Kidney (tissue), 14 donors: ENCODE measurements around the gene OR5C1. TPM values are rescaled to one million over a fixed set of nuclear protein-coding genes. Genes with fewer than 3 reads are reported as not detected.

Experiments used
- DNase-seq, 5 donors: peaks; one replicate each; pipeline ENCODE4 v3.0.0-alpha.2; 2013 to 2020
- FAIRE-seq: peaks from 2 replicates; lab custom pipeline; 2012; peaks lifted over from hg19 to GRCh38; lab: Jason Lieb, UNC
- H3K27ac ChIP-seq, 2 donors: one replicate each; pipeline ENCODE4 v1.7.0; 2013; ENCODE audit warnings: low read depth in 2 of 2, low read length in 2 of 2, inconsistent platforms in 1 of 2
- H3K27me3 ChIP-seq: one replicate; pipeline ENCODE4 v1.7.1; 2013; ENCODE audit warnings: low read length, inconsistent platforms; ENCODE audit not compliant: control insufficient read depth, insufficient read depth
- H3K36me3 ChIP-seq, 3 donors: one replicate each; pipeline versions ENCODE4 v1.7.0 to v1.7.1; 2013; ENCODE audit warnings: low read length in 3 of 3, control low read depth in 1 of 3, inconsistent platforms in 1 of 3; ENCODE audit not compliant: insufficient read depth in 3 of 3, control insufficient read depth in 2 of 3
- H3K4me1 ChIP-seq, 3 donors: one replicate each; pipeline versions ENCODE4 v1.7.0 to v1.7.1; 2013; ENCODE audit warnings: low read length in 3 of 3, inconsistent platforms in 1 of 3, low read depth in 1 of 3; ENCODE audit not compliant: control insufficient read depth in 2 of 3, insufficient read depth in 2 of 3
- H3K4me3 ChIP-seq, 3 donors: one replicate each; pipeline versions ENCODE4 v1.7.0 to v1.8.1; 2013; ENCODE audit warnings: low read length in 3 of 3, control low read depth in 1 of 3, inconsistent platforms in 1 of 3
- H3K9ac ChIP-seq, 3 donors: one replicate each; pipeline versions ENCODE4 v1.7.0 to v1.7.1; 2013; ENCODE audit warnings: low read length in 3 of 3, control low read depth in 1 of 3, inconsistent platforms in 1 of 3
- H3K9me3 ChIP-seq, 3 donors: one replicate each; pipeline versions ENCODE4 v1.7.0 to v1.7.1; 2013; ENCODE audit warnings: low read length in 3 of 3, control low read depth in 1 of 3, inconsistent platforms in 1 of 3; ENCODE audit not compliant: control insufficient read depth in 2 of 3, insufficient read depth in 1 of 3
- CTCF ChIP-seq: IDR thresholded peaks from 3 replicates; pipeline ENCODE4 v1.5.1; 2012; ENCODE audit warnings: mild to moderate bottlenecking, moderate library complexity, borderline replicate concordance; ENCODE audit not compliant: insufficient read depth; ENCODE audit errors: extremely low read depth
- intact Hi-C: fragments of 100-400 bp; cut with DNase I; formaldehyde crosslinking; loops from one replicate; pipeline ENCODE4 v1.11.1; 2022
- polyA plus RNA-seq: library from polyadenylated mRNA; stranded (reverse); fragments of 350-450 nt; fragmentation: Illumina TruSeq; extraction: RNeasy Lipid Tissue Mini Kit (QIAGEN cat#74804); gene quantifications from one replicate; pipeline ENCODE4 v1.2.3, GENCODE V29; 2014; ENCODE audit warnings: low read depth, low replicate concordance; ENCODE audit not compliant: insufficient read depth
- total RNA-seq: library from RNA; stranded (reverse); fragmentation: NEBNext Ultra II Directional; extraction: Animal tissue kit (Norgen Biotek cat#: 25700); gene quantifications from one replicate; pipeline ENCODE4 v1.2.1, GENCODE V29; 2021
- donor health status: control.
- donor health status: control.
- donor health status: control.
- donor health status: control.
- donor health status: control.
- donor health status: DM: yes; HTN: yes; CAD: no.
- donor health status: Normal renal cell carcinoma (clear cell type).

OR5C1 gene
- total and polyA plus RNA-seq, 2 donors from 2014 or later: not detected

DNA sequence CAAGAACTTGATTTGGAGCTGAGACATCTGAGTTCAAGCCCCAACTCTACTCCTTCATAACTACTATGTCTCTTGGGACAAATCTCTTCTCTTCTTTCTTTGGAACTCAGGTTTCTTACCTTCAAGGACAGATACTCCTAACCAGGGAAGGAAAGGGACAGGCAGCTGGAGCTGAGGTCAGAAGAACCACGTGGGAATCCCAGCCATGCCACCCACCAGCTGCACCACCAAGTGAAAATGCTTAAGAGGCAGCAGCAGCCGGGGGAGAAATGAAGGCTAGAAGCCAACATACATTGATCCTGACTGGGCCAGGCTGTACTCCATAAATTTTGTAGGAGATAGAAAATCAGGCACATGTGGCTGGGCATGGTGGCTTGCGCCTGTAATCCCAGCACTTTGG, 9.6 kb upstream of the OR5C1 start:
- no peak overlapping the region for H3K27ac ChIP-seq
- FAIRE-seq (no peak), DNase-seq (no peak)
- H3K9ac ChIP-seq: no peak overlapping the region
- no peaks in the 10 kb centered on the region for H3K36me3 ChIP-seq
- no peak for TF ChIP-seq CTCF
- no peaks in the 10 kb centered on the region for H3K9me3 ChIP-seq
- H3K4me1 ChIP-seq: no peaks in the 10 kb centered on the region
- intact Hi-C loops: no loop called here
- H3K27me3 ChIP-seq: no peaks in the 10 kb centered on the region
- H3K4me3 ChIP-seq: no peak overlapping the region

DNA sequence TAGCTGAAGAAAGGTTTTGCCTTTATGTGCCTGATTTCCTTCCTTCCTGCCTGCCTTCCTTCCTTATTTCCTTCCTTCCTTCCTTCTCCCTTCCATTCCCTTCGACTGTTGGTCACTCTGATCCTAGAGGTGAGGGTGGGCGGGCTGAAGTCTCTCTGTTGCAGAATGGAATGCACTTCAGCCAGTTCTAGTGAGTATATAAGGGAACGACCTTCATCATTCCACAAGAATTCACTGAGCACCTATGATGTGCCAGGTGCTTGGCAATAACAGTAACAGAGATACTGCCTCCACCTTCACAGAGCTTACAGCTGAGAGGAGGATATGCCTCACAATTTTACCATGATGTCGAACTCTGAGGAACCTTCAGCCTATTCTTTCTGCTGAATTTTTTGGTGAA, 8.7 kb upstream of the OR5C1 start:
- Histone ChIP-seq H3K9me3 (no peaks in the 10 kb centered on the region), H3K9ac (no peak overlapping the region), H3K27me3 (no peaks in the 10 kb centered on the region), H3K36me3 (no peaks in the 10 kb centered on the region), H3K4me1 (no peaks in the 10 kb centered on the region), H3K27ac (no peak overlapping the region), H3K4me3 (no peak overlapping the region)
- intact Hi-C loops: no loop called here
- no peak for FAIRE-seq
- no peak for TF ChIP-seq CTCF
- DNase-seq: no peak

DNA sequence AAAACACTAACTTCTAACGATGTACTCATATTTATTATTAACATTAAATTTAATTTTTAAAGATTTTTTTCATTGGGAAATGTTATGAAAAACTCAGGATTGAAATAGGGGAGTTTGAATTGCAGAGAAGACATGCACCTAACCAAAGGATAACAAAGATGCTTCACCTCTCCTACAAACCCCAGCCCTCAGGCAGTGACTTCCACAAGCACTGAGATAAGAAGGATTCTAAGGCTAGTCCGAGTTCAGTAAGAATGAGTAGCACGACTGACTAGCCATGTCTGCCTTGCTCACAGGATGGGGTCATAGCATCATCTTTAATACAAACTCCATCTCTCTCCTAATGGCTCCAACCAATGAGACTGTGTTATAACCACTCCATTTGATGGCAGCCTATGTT, 7.1 kb upstream of the OR5C1 start:
- H3K27ac ChIP-seq: no peak overlapping the region
- H3K9me3 ChIP-seq: no peaks in the 10 kb centered on the region
- intact Hi-C loops: no loop called here
- no peaks in the 10 kb centered on the region for H3K36me3 ChIP-seq
- H3K27me3 ChIP-seq: no peaks in the 10 kb centered on the region
- FAIRE-seq (no peak), DNase-seq (no peak)
- TF ChIP-seq CTCF: no peak
- H3K4me1 ChIP-seq: no peaks in the 10 kb centered on the region
- no peak overlapping the region for H3K4me3 ChIP-seq
- H3K9ac ChIP-seq: no peak overlapping the region

- H3K27me3 ChIP-seq: no peaks in the 10 kb centered on the region
- no peaks in the 10 kb centered on the region for H3K4me1 ChIP-seq
- H3K27ac ChIP-seq: no peak overlapping the region
- intact Hi-C loops: no loop called here
- H3K36me3 ChIP-seq: no peaks in the 10 kb centered on the region
- no peak overlapping the region for H3K4me3 ChIP-seq
- DNase-seq: no peak
- no peak for TF ChIP-seq CTCF
- no peak overlapping the region for H3K9ac ChIP-seq
- no peaks in the 10 kb centered on the region for H3K9me3 ChIP-seq
- no peak for FAIRE-seq
These were observed 3.5 kb upstream of the OR5C1 start for GRCh38 chr9:122785269-122785668.
